Smooth muscle cell (in vitro differentiated cells): ENCODE data around the gene ARL2. TPM values are rescaled to one million over a fixed set of nuclear protein-coding genes. Genes with fewer than 3 reads are reported as not detected.

Source experiments
- DNase-seq: peaks from one replicate; lab custom pipeline; 2025; ENCODE audit not compliant: unreplicated experiment; lab: John Stamatoyannopoulos, UW
- H2AFZ ChIP-seq: fragments of 200-600 bp; sonication (generic); 2 replicates; pipeline ENCODE4 v1.6.0; 2016; ENCODE audit warnings: antibody characterized with exemption, low read depth, mild to moderate bottlenecking
- H3F3A ChIP-seq: fragments of 200-600 bp; sonication (generic); 2 replicates; pipeline ENCODE4 v1.6.0; 2017; ENCODE audit warnings: antibody characterized with exemption, low read depth
- H3K27ac ChIP-seq: fragments of 200-600 bp; sonication (generic); 2 replicates; pipeline ENCODE4 v1.5.1; 2016; ENCODE audit warnings: low read depth, mild to moderate bottlenecking
- H3K27me3 ChIP-seq: fragments of 200-600 bp; sonication (generic); 2 replicates; pipeline ENCODE4 v1.6.1; 2016; ENCODE audit warnings: low read depth, mild to moderate bottlenecking
- H3K36me3 ChIP-seq: fragments of 200-600 bp; sonication (generic); 2 replicates; pipeline ENCODE4 v1.5.1; 2016; ENCODE audit warnings: low read depth
- H3K4me1 ChIP-seq: fragments of 200-600 bp; sonication (generic); 2 replicates; pipeline ENCODE4 v1.5.1; 2016; ENCODE audit warnings: low read depth
- H3K4me2 ChIP-seq: fragments of 200-600 bp; sonication (generic); 2 replicates; pipeline ENCODE4 v1.6.0; 2016; ENCODE audit warnings: mild to moderate bottlenecking
- H3K4me3 ChIP-seq: fragments of 200-600 bp; sonication (generic); 2 replicates; pipeline ENCODE4 v1.5.1; 2016; ENCODE audit warnings: mild to moderate bottlenecking
- H3K79me2 ChIP-seq: fragments of 200-600 bp; sonication (generic); 2 replicates; pipeline ENCODE4 v1.6.0; 2016; ENCODE audit warnings: low read depth, mild to moderate bottlenecking
- H3K9ac ChIP-seq: fragments of 200-600 bp; sonication (generic); 2 replicates; pipeline ENCODE4 v1.6.0; 2016; ENCODE audit warnings: low read depth
- H3K9me3 ChIP-seq: fragments of 200-600 bp; sonication (generic); replicated peaks from 2 replicates; pipeline ENCODE4 v1.5.1; 2016; ENCODE audit warnings: low read depth
- H4K20me1 ChIP-seq: fragments of 200-600 bp; sonication (generic); 2 replicates; pipeline ENCODE4 v1.6.0; 2016; ENCODE audit warnings: low read depth
- CTCF ChIP-seq: fragments of 200-600 bp; sonication (generic); IDR thresholded peaks from 2 replicates; pipeline ENCODE4 v1.5.1; 2017; ENCODE audit warnings: borderline replicate concordance, mild to moderate bottlenecking, antibody characterized with exemption; ENCODE audit not compliant: insufficient read depth, poor library complexity, severe bottlenecking
- WGBS: methylation state at CpG from one replicate; pipeline ENCODE4 v1.1.7; 2016; ENCODE audit warnings: low lambda C conversion rate; 5-methylcytosine and 5-hydroxymethylcytosine counted together
- polyA plus RNA-seq: library from polyadenylated mRNA; unstranded; fragments of >200 nt; fragmentation: Nextera tagmentation; extraction: Ambion mirVana; gene quantifications from 2 replicates; pipeline ENCODE4 v1.2.1, GENCODE V29; 2016
- total RNA-seq: library from RNA; depleted of rRNA; stranded (reverse); fragments of >200 nt; gene quantifications from 2 replicates; pipeline ENCODE4 v1.2.3, GENCODE V29; 2014

The ARL2 gene
- total and polyA plus RNA-seq, 2 experiments from 2014 or later = 83.3 to 122 TPM

- H3K27me3 ChIP-seq = no peaks in the 10 kb centered on the region
- H3K9ac ChIP-seq = no peak overlapping the region
- no peak for DNase-seq
- H3F3A ChIP-seq = no peaks in the 10 kb centered on the region
- H3K9me3 ChIP-seq = no peaks in the 10 kb centered on the region
- no peaks in the 10 kb centered on the region for H3K4me1 ChIP-seq
- no peak overlapping the region for H3K27ac ChIP-seq
- no peak overlapping the region for H2AFZ ChIP-seq
- no peaks in the 10 kb centered on the region for H3K36me3 ChIP-seq
- TF ChIP-seq CTCF = no peak
- no peak overlapping the region for H3K4me3 ChIP-seq
- H4K20me1 ChIP-seq = no peaks in the 10 kb centered on the region
- no peak overlapping the region for H3K4me2 ChIP-seq
- 87% methylated on average over 4 of the region's 4 CpGs for WGBS
- H3K79me2 ChIP-seq = no peaks in the 10 kb centered on the region
Observed at GRCh38 chr11:65064847-65065240, 50.9 kb downstream of the ARL2 start.

- H3K4me1 ChIP-seq = no peaks in the 10 kb centered on the region
- no peaks in the 10 kb centered on the region for H3K27me3 ChIP-seq
- no peaks in the 10 kb centered on the region for H3K36me3 ChIP-seq
- no peaks in the 10 kb centered on the region for H3F3A ChIP-seq
- no peak overlapping the region for H2AFZ ChIP-seq
- H3K4me2 ChIP-seq = no peak overlapping the region
- H3K9me3 ChIP-seq = no peaks in the 10 kb centered on the region
- no peak overlapping the region for H3K27ac ChIP-seq
- H3K4me3 ChIP-seq = no peak overlapping the region
- WGBS = 81% methylated on average over 7 of the region's 7 CpGs
- no peak for DNase-seq
- H3K79me2 ChIP-seq = no peaks in the 10 kb centered on the region
- no peak for TF ChIP-seq CTCF
- H3K9ac ChIP-seq = no peak overlapping the region
- H4K20me1 ChIP-seq = no peaks in the 10 kb centered on the region
Observed at GRCh38 chr11:65065851-65066250, 51.9 kb downstream of the ARL2 start.

- Histone ChIP-seq H3K36me3 (no peaks in the 10 kb centered on the region), H3K27me3 (no peaks in the 10 kb centered on the region), H3K9ac (no peak overlapping the region), H4K20me1 (no peaks in the 10 kb centered on the region), H2AFZ (no peak overlapping the region), H3K4me1 (no peaks in the 10 kb centered on the region), H3K4me2 (no peak overlapping the region), H3K27ac (no peak overlapping the region), H3K4me3 (no peak overlapping the region), H3K79me2 (no peaks in the 10 kb centered on the region), H3K9me3 (no peaks in the 10 kb centered on the region), H3F3A (no peaks in the 10 kb centered on the region)
- TF ChIP-seq CTCF = no peak
- 79% methylated on average over 11 of the region's 11 CpGs for WGBS
- DNase-seq = no peak
Observed at GRCh38 chr11:65066315-65066714, 52.4 kb downstream of the ARL2 start.

- no peaks in the 10 kb centered on the region for H3K79me2 ChIP-seq
- H3K27me3 ChIP-seq = no peaks in the 10 kb centered on the region
- H3K9me3 ChIP-seq = no peaks in the 10 kb centered on the region
- no peak overlapping the region for H3K9ac ChIP-seq
- H4K20me1 ChIP-seq = no peaks in the 10 kb centered on the region
- TF ChIP-seq CTCF = no peak
- no peak for DNase-seq
- H3K4me2 ChIP-seq = no peak overlapping the region
- no peaks in the 10 kb centered on the region for H3F3A ChIP-seq
- H3K4me1 ChIP-seq = no peaks in the 10 kb centered on the region
- WGBS = 82% methylated on average over 4 of the region's 4 CpGs
- H2AFZ ChIP-seq = no peak overlapping the region
- H3K4me3 ChIP-seq = no peak overlapping the region
- no peak overlapping the region for H3K27ac ChIP-seq
- no peaks in the 10 kb centered on the region for H3K36me3 ChIP-seq
Observed at GRCh38 chr11:65066805-65067291, 52.9 kb downstream of the ARL2 start.
